K562 (cell line): ENCODE data around the gene ANKRD13C. TPM values are rescaled to one million over a fixed set of nuclear protein-coding genes. Genes with fewer than 3 reads are reported as not detected.

Source experiments
- DACH1 ChIP-seq: fragments of 450-650 bp; IDR thresholded peaks from 2 replicates; pipeline ENCODE4 v1.6.1; 2018; ENCODE audit not compliant: partially characterized antibody
- MEIS2 ChIP-seq: fragments of 450-650 bp; IDR thresholded peaks from 2 replicates; pipeline ENCODE4 v1.6.1; 2014; ENCODE audit warnings: mild to moderate bottlenecking; ENCODE audit not compliant: partially characterized antibody
- SMAD4 ChIP-seq: fragments of 250-450 bp; sonication (Bioruptor Pico); conservative IDR thresholded peaks from 2 replicates; pipeline ENCODE4 v1.8.0; 2021; ENCODE audit warnings: inconsistent platforms, mild to moderate bottlenecking, moderate library complexity
- SMC3 ChIP-seq: conservative IDR thresholded peaks from 2 replicates; pipeline ENCODE4 v1.6.1; 2011; ENCODE audit warnings: low read depth, low read length, improper control_type of control experiment; ENCODE audit not compliant: insufficient read depth
- polyA plus RNA-seq, 8 experiments: library from polyadenylated mRNA; depleted of rRNA in 4 of 8; stranded (reverse) in 5 of 8; unstranded in 3 of 8; fragments of >200 nt; fragmentation: Nextera tagmentation in 2 of 8; fragmentation: Illumina TruSeq in 1 of 8; extraction: Ambion mirVana in 2 of 8; extraction: Trizol in 1 of 8; gene quantifications; 2 replicates each; pipeline versions ENCODE4 v1.2.1 to v1.2.3, GENCODE V29; 2011 to 2014; ENCODE audit warnings: inconsistent platforms in 1 of 8, missing spikeins in 1 of 8
- total RNA-seq, 7 experiments: library from RNA; depleted of rRNA in 6 of 7; stranded (reverse); fragments of >200 nt in 6 of 7; fragmentation: Illumina TruSeq in 2 of 7; extraction: Trizol in 2 of 7; gene quantifications; 2 replicates each; pipeline versions ENCODE4 v1.2.1 to v1.2.3, GENCODE V29; 2011 to 2021; ENCODE audit warnings: low replicate concordance in 1 of 7
- TF ChIP-seq, protein P1 (sequence below): fragments of 200-600 bp; sonication (generic); IDR thresholded peaks from one replicate; pipeline ENCODE4 v1.6.1; 2012; ENCODE audit warnings: mild to moderate bottlenecking, low read depth, low read length, inconsistent platforms
- TF ChIP-seq, protein P2 (sequence below): fragments of 450-650 bp; IDR thresholded peaks from 2 replicates; pipeline ENCODE4 v1.6.1; 2016

Gene ANKRD13C
- total and polyA plus RNA-seq, 9 of the 15 experiments (the other 6 are each of a cell fraction or from before 2014, with no cell fraction given), result 3.4 to 22.8 (median 12.5) TPM

DNA sequence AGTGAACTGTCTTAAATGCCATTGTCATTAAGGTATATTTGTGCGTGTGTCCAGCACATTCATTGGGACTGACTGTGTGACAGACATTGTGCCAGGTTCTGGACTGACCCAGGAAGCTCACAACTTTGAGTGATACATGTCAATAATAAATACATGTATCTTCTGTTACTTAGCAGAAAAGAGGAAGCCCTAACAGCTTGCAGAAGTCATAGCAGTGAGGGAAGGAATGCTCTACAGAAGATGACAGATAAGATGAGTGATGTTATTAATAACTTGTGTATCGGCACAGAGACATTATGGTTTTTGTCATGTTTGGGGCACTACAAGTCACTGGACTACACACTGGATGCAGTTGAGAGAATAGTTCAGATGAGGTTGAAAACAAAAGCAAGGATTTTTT lies 134.5 kb downstream of the ANKRD13C start (continued):
- TF ChIP-seq, protein P1, sequence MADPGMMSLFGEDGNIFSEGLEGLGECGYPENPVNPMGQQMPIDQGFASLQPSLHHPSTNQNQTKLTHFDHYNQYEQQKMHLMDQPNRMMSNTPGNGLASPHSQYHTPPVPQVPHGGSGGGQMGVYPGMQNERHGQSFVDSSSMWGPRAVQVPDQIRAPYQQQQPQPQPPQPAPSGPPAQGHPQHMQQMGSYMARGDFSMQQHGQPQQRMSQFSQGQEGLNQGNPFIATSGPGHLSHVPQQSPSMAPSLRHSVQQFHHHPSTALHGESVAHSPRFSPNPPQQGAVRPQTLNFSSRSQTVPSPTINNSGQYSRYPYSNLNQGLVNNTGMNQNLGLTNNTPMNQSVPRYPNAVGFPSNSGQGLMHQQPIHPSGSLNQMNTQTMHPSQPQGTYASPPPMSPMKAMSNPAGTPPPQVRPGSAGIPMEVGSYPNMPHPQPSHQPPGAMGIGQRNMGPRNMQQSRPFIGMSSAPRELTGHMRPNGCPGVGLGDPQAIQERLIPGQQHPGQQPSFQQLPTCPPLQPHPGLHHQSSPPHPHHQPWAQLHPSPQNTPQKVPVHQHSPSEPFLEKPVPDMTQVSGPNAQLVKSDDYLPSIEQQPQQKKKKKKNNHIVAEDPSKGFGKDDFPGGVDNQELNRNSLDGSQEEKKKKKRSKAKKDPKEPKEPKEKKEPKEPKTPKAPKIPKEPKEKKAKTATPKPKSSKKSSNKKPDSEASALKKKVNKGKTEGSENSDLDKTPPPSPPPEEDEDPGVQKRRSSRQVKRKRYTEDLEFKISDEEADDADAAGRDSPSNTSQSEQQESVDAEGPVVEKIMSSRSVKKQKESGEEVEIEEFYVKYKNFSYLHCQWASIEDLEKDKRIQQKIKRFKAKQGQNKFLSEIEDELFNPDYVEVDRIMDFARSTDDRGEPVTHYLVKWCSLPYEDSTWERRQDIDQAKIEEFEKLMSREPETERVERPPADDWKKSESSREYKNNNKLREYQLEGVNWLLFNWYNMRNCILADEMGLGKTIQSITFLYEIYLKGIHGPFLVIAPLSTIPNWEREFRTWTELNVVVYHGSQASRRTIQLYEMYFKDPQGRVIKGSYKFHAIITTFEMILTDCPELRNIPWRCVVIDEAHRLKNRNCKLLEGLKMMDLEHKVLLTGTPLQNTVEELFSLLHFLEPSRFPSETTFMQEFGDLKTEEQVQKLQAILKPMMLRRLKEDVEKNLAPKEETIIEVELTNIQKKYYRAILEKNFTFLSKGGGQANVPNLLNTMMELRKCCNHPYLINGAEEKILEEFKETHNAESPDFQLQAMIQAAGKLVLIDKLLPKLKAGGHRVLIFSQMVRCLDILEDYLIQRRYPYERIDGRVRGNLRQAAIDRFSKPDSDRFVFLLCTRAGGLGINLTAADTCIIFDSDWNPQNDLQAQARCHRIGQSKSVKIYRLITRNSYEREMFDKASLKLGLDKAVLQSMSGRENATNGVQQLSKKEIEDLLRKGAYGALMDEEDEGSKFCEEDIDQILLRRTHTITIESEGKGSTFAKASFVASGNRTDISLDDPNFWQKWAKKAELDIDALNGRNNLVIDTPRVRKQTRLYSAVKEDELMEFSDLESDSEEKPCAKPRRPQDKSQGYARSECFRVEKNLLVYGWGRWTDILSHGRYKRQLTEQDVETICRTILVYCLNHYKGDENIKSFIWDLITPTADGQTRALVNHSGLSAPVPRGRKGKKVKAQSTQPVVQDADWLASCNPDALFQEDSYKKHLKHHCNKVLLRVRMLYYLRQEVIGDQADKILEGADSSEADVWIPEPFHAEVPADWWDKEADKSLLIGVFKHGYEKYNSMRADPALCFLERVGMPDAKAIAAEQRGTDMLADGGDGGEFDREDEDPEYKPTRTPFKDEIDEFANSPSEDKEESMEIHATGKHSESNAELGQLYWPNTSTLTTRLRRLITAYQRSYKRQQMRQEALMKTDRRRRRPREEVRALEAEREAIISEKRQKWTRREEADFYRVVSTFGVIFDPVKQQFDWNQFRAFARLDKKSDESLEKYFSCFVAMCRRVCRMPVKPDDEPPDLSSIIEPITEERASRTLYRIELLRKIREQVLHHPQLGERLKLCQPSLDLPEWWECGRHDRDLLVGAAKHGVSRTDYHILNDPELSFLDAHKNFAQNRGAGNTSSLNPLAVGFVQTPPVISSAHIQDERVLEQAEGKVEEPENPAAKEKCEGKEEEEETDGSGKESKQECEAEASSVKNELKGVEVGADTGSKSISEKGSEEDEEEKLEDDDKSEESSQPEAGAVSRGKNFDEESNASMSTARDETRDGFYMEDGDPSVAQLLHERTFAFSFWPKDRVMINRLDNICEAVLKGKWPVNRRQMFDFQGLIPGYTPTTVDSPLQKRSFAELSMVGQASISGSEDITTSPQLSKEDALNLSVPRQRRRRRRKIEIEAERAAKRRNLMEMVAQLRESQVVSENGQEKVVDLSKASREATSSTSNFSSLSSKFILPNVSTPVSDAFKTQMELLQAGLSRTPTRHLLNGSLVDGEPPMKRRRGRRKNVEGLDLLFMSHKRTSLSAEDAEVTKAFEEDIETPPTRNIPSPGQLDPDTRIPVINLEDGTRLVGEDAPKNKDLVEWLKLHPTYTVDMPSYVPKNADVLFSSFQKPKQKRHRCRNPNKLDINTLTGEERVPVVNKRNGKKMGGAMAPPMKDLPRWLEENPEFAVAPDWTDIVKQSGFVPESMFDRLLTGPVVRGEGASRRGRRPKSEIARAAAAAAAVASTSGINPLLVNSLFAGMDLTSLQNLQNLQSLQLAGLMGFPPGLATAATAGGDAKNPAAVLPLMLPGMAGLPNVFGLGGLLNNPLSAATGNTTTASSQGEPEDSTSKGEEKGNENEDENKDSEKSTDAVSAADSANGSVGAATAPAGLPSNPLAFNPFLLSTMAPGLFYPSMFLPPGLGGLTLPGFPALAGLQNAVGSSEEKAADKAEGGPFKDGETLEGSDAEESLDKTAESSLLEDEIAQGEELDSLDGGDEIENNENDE, result no peak
- TF ChIP-seq, protein P2, sequence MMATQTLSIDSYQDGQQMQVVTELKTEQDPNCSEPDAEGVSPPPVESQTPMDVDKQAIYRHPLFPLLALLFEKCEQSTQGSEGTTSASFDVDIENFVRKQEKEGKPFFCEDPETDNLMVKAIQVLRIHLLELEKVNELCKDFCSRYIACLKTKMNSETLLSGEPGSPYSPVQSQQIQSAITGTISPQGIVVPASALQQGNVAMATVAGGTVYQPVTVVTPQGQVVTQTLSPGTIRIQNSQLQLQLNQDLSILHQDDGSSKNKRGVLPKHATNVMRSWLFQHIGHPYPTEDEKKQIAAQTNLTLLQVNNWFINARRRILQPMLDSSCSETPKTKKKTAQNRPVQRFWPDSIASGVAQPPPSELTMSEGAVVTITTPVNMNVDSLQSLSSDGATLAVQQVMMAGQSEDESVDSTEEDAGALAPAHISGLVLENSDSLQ, result peak; percentile 85
- peak; percentile 97 for TF ChIP-seq MEIS2
- peak; percentile 24 for TF ChIP-seq DACH1
- no peak for TF ChIP-seq SMAD4
- no peak for TF ChIP-seq SMC3
